HL-60 (cell line): ENCODE results near the gene ZNF664.
A peak's percentile ranks its signal among the peaks of the same experiment; 100 is the strongest.

Source experiments
- DNase-seq, 2 experiments: peaks; one replicate each; pipeline ENCODE4 v3.0.0-alpha.2; 2010 to 2020; ENCODE audit warnings: low read depth in 1 of 2, low spot score in 1 of 2
- H3K27ac ChIP-seq: fragments of 250-450 bp; sonication (Bioruptor Pico); replicated peaks from 2 replicates; pipeline ENCODE4 v1.5.1; 2020; ENCODE audit warnings: mild to moderate bottlenecking, moderate library complexity
- H3K27me3 ChIP-seq: fragments of 250-450 bp; sonication (Bioruptor Pico); 2 replicates; pipeline ENCODE4 v1.5.1; 2021; ENCODE audit warnings: mild to moderate bottlenecking, moderate library complexity; ENCODE audit not compliant: insufficient read depth, poor library complexity, severe bottlenecking
- H3K4me3 ChIP-seq: replicated peaks from 2 replicates; pipeline ENCODE4 v1.5.1; 2011; ENCODE audit warnings: mild to moderate bottlenecking, control low read depth, low read length; ENCODE audit not compliant: insufficient read depth
- CTCF ChIP-seq: IDR thresholded peaks from one replicate; pipeline ENCODE4 v1.5.1; 2011; ENCODE audit warnings: low read length, control low read depth, inconsistent platforms; ENCODE audit not compliant: insufficient read depth
- GABPA ChIP-seq: IDR thresholded peaks from 2 replicates; pipeline ENCODE4 v1.6.1; 2012; ENCODE audit warnings: low read depth
- POLR2AphosphoS5 ChIP-seq: IDR thresholded peaks from 2 replicates; pipeline ENCODE4 v1.6.1; 2012; ENCODE audit warnings: low read depth
- SPI1 ChIP-seq: IDR thresholded peaks from 2 replicates; pipeline ENCODE4 v1.6.1; 2012; ENCODE audit warnings: low read depth, mild to moderate bottlenecking, borderline replicate concordance
- TF ChIP-seq, protein P1 (sequence below): IDR thresholded peaks from 2 replicates; pipeline ENCODE4 v1.6.1; 2012; ENCODE audit warnings: low read depth; ENCODE audit not compliant: insufficient replicate concordance

ZNF664 gene

GRCh38 chr12:123928274-123928865 is 44.6 kb upstream of the ZNF664 start:
- TF ChIP-seq POLR2AphosphoS5 (no peak), SPI1 (no peak; the same call in 1 of the 2 replicates), CTCF (no peak)
- TF ChIP-seq, protein P1, sequence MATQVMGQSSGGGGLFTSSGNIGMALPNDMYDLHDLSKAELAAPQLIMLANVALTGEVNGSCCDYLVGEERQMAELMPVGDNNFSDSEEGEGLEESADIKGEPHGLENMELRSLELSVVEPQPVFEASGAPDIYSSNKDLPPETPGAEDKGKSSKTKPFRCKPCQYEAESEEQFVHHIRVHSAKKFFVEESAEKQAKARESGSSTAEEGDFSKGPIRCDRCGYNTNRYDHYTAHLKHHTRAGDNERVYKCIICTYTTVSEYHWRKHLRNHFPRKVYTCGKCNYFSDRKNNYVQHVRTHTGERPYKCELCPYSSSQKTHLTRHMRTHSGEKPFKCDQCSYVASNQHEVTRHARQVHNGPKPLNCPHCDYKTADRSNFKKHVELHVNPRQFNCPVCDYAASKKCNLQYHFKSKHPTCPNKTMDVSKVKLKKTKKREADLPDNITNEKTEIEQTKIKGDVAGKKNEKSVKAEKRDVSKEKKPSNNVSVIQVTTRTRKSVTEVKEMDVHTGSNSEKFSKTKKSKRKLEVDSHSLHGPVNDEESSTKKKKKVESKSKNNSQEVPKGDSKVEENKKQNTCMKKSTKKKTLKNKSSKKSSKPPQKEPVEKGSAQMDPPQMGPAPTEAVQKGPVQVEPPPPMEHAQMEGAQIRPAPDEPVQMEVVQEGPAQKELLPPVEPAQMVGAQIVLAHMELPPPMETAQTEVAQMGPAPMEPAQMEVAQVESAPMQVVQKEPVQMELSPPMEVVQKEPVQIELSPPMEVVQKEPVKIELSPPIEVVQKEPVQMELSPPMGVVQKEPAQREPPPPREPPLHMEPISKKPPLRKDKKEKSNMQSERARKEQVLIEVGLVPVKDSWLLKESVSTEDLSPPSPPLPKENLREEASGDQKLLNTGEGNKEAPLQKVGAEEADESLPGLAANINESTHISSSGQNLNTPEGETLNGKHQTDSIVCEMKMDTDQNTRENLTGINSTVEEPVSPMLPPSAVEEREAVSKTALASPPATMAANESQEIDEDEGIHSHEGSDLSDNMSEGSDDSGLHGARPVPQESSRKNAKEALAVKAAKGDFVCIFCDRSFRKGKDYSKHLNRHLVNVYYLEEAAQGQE, result no peak
- DNase-seq, result peak in 1 of 2 experiments; percentile 49
- H3K27me3 ChIP-seq, result peaks cover 8% of the 10 kb centered on the region
- H3K4me3 ChIP-seq, result no peak overlapping the region
- no peak overlapping the region for H3K27ac ChIP-seq

DNA sequence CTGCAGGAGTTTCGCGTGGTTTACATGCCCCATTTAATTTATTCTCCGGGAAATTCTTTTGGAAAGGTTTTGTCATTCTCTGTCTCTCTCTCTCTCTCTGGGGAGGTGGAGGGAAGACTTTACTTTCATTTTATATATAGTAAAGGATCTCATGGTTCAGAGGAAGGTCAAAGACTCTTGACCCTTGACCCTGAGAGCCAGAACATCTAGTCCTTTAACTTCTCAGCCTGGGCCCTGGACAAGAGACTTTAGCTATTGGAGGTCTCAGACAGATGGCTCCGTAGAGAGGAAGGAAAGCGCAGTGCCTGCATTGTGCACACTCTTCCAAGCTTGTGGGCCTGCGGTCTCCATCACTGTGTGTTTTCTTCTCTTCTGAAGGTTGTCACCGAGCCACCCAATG is 44.1 kb upstream of the ZNF664 start:
- peaks cover 8% of the 10 kb centered on the region for H3K27me3 ChIP-seq
- H3K4me3 ChIP-seq, result no peak overlapping the region
- H3K27ac ChIP-seq, result no peak overlapping the region
- no peak for DNase-seq
- TF ChIP-seq CTCF, result no peak
- no peak for TF ChIP-seq GABPA
- no peak for TF ChIP-seq SPI1
- TF ChIP-seq, protein P1, result no peak
- TF ChIP-seq POLR2AphosphoS5, result no peak

- DNase-seq, result no peak
- TF ChIP-seq, protein P1, result no peak
- TF ChIP-seq GABPA, result no peak
- TF ChIP-seq CTCF, result no peak
- TF ChIP-seq POLR2AphosphoS5, result no peak
- no peak for TF ChIP-seq SPI1
- Histone ChIP-seq H3K4me3 (no peak overlapping the region), H3K27ac (no peak overlapping the region), H3K27me3 (peaks cover 8% of the 10 kb centered on the region)
Measured at GRCh38 chr12:123929946-123930583, 43.0 kb upstream of the ZNF664 start.
